A673 (cell line): Measurements from ENCODE around the gene DROSHA. TPM values are rescaled to one million over a fixed set of nuclear protein-coding genes. Genes with fewer than 3 reads are reported as not detected.

Source experiments
- BruUV-seq: library from RNA; stranded (reverse); fragments of 400-500 nt; replicated peaks from 2 replicates; lab custom pipeline; 2021; lab: Mats Ljungman, UMichigan
- CTCF ChIA-PET: fragments of 300-600 bp; sonication (Branson Sonifier 250); formaldehyde crosslinking; loops from one replicate; lab custom pipeline; 2022; ENCODE audit warnings: antibody characterized with exemption; lab: Charles Lee
- POLR2A ChIA-PET: fragments of 300-600 bp; sonication (Branson Sonifier 250); formaldehyde crosslinking; loops from one replicate; lab custom pipeline; 2022; ENCODE audit warnings: antibody characterized with exemption; ENCODE audit not compliant: low non-redundant PET; lab: Charles Lee
- DNase-seq: peaks from one replicate; pipeline ENCODE4 v3.0.0-alpha.2; 2015; ENCODE audit warnings: low spot score
- H3K27ac ChIP-seq: fragments of 200-600 bp; sonication (generic); 2 replicates; pipeline ENCODE4 v1.5.1; 2016; ENCODE audit warnings: mixed run types, low read depth, mild to moderate bottlenecking, mixed read lengths, antibody characterized with exemption, low read length; ENCODE audit not compliant: poor library complexity, severe bottlenecking
- H3K27me3 ChIP-seq: fragments of 200-600 bp; sonication (generic); replicated peaks from 2 replicates; pipeline ENCODE4 v1.6.1; 2017; ENCODE audit warnings: mixed run types, low read depth, mild to moderate bottlenecking, mixed read lengths, antibody characterized with exemption, low read length; ENCODE audit not compliant: insufficient read depth, poor library complexity
- H3K36me3 ChIP-seq: fragments of 200-600 bp; sonication (generic); 2 replicates; pipeline ENCODE4 v1.6.1; 2016; ENCODE audit warnings: mixed run types, mild to moderate bottlenecking, mixed read lengths, antibody characterized with exemption, low read length; ENCODE audit not compliant: insufficient read depth, poor library complexity, severe bottlenecking
- H3K4me1 ChIP-seq: fragments of 200-600 bp; sonication (generic); 2 replicates; pipeline ENCODE4 v1.6.1; 2017; ENCODE audit warnings: mixed run types, mild to moderate bottlenecking, mixed read lengths, antibody characterized with exemption, low read length; ENCODE audit not compliant: insufficient read depth, poor library complexity, severe bottlenecking
- H3K4me3 ChIP-seq: fragments of 200-600 bp; sonication (generic); 2 replicates; pipeline ENCODE4 v1.5.1; 2016; ENCODE audit warnings: low read depth, mixed run types, mild to moderate bottlenecking, mixed read lengths, low read length; ENCODE audit not compliant: poor library complexity, severe bottlenecking
- H3K9me3 ChIP-seq: fragments of 200-600 bp; sonication (generic); 2 replicates; pipeline ENCODE4 v1.6.1; 2016; ENCODE audit warnings: mixed run types, low read depth, mild to moderate bottlenecking, mixed read lengths, antibody characterized with exemption, low read length; ENCODE audit not compliant: poor library complexity, severe bottlenecking
- CTCF ChIP-seq: fragments of 300-800, 200-600 bp; sonication (generic); conservative IDR thresholded peaks from 2 replicates; pipeline ENCODE4 v1.5.1; 2017; ENCODE audit warnings: low read depth, mild to moderate bottlenecking, antibody characterized with exemption, low read length, moderate library complexity, mixed read lengths
- EZH2 ChIP-seq: fragments of 200-600 bp; sonication (generic); IDR thresholded peaks from 2 replicates; pipeline ENCODE4 v1.6.1; 2017; ENCODE audit warnings: borderline replicate concordance, low read depth, mild to moderate bottlenecking, mixed read lengths, antibody characterized with exemption, low read length; ENCODE audit not compliant: poor library complexity, severe bottlenecking
- intact Hi-C: fragments of 100-400 bp; cut with micrococcal nuclease; formaldehyde crosslinking; loops from one replicate; pipeline ENCODE4 v1.10.0; 2022; ENCODE audit not compliant: unreplicated experiment
- total RNA-seq: library from RNA; stranded (reverse); gene quantifications from 2 replicates; pipeline ENCODE4 v1.2.3, GENCODE V29; 2021

Gene DROSHA
- total RNA-seq, 1 experiment from 2014 or later, result 143 TPM

GRCh38 chr5:31537851-31538250, 6.0 kb upstream of the DROSHA start:
- H3K27me3 ChIP-seq, result no peaks in the 10 kb centered on the region
- peaks cover 78% of the 10 kb centered on the region for H3K36me3 ChIP-seq
- DNase-seq, result no peak
- H3K4me1 ChIP-seq, result peaks cover 7% of the 10 kb centered on the region
- no peaks in the 10 kb centered on the region for H3K9me3 ChIP-seq
- TF ChIP-seq CTCF, result no peak
- TF ChIP-seq EZH2, result no peak
- POLR2A ChIA-PET, result no interaction called here
- intact Hi-C loops, result no loop called here
- CTCF ChIA-PET, result no interaction called here
- H3K4me3 ChIP-seq, result no peak overlapping the region
- H3K27ac ChIP-seq, result no peak overlapping the region
- BruUV-seq, result no TSS peak

- H3K4me1 ChIP-seq, result peaks cover 7% of the 10 kb centered on the region
- H3K36me3 ChIP-seq, result peaks cover 73% of the 10 kb centered on the region
- intact Hi-C loops, result no loop called here
- no peak overlapping the region for H3K4me3 ChIP-seq
- H3K9me3 ChIP-seq, result no peaks in the 10 kb centered on the region
- DNase-seq, result no peak
- no peaks in the 10 kb centered on the region for H3K27me3 ChIP-seq
- BruUV-seq, result no TSS peak
- ChIA-PET CTCF (no interaction called here), POLR2A (interaction anchor here (0.7 kb wide), 1 partner anchor 113 kb away, joined by 3 read pairs; no protein-coding TSS in a partner anchor)
- no peak for TF ChIP-seq CTCF
- H3K27ac ChIP-seq, result no peak overlapping the region
Measured at GRCh38 chr5:31537349-31537748, 5.5 kb upstream of the DROSHA start.

GRCh38 chr5:31536873-31537272, 5.0 kb upstream of the DROSHA start:
- POLR2A ChIA-PET, result interaction anchor here (0.7 kb wide), 1 partner anchor 113 kb away, joined by 3 read pairs; no protein-coding TSS in a partner anchor
- Histone ChIP-seq H3K9me3 (no peaks in the 10 kb centered on the region), H3K27ac (no peak overlapping the region), H3K36me3 (peaks cover 72% of the 10 kb centered on the region), H3K4me1 (peaks cover 7% of the 10 kb centered on the region), H3K27me3 (no peaks in the 10 kb centered on the region), H3K4me3 (no peak overlapping the region)
- BruUV-seq, result no TSS peak
- intact Hi-C loops, result no loop called here
- TF ChIP-seq CTCF (no peak), EZH2 (no peak)
- CTCF ChIA-PET, result no interaction called here
- DNase-seq, result no peak
